HL-60/S4 treated with retinoic acid at 250 ng/mL for 4 days and 3 days (cell line): Measurements from ENCODE around the gene GPD2.
"Not testable (repeated sequence)": the region's sequence is repeated elsewhere in the genome, so short reads cannot be mapped to it uniquely, and the experiment has no call there.

Source experiments
- in situ Hi-C: fragments of 300-500 bp; cut with MboI; formaldehyde crosslinking; loops from 2 replicates; pipeline ENCODE4 v1.7.0; 2022; ENCODE audit warnings: low sequenced_read_pairs

The GPD2 gene

GRCh38 chr2:156580501-156580900 lies 144.3 kb downstream of the GPD2 start:
- in situ Hi-C loops, result loop anchor here (25.0 kb wide), 1 partner anchor 243 kb away; the partner anchor contains the start of gene NR4A2

- in situ Hi-C loops, result loop anchor here (25.0 kb wide), 1 partner anchor 244 kb away; the partner anchor contains the start of gene NR4A2
Measured at GRCh38 chr2:156581280-156581679, 145.1 kb downstream of the GPD2 start.

GRCh38 chr2:156585457-156585856 lies 149.3 kb downstream of the GPD2 start:
- in situ Hi-C loops, result loop anchor here (25.0 kb wide), 1 partner anchor 248 kb away; the partner anchor contains the start of gene NR4A2

GRCh38 chr2:156586621-156587020 lies 150.4 kb downstream of the GPD2 start:
- in situ Hi-C loops, result loop anchor here (25.0 kb wide), 1 partner anchor 249 kb away; the partner anchor contains the start of gene NR4A2

GRCh38 chr2:156589381-156590079 lies 153.4 kb downstream of the GPD2 start:
- in situ Hi-C loops, result loop anchor here (25.0 kb wide), 1 partner anchor 252 kb away; the partner anchor contains the start of gene NR4A2

GRCh38 chr2:156590085-156590739 lies 154.0 kb downstream of the GPD2 start:
- in situ Hi-C loops, result loop anchor here (25.0 kb wide), 1 partner anchor 253 kb away; the partner anchor contains the start of gene NR4A2

- in situ Hi-C loops, result loop anchor here (25.0 kb wide), 1 partner anchor 256 kb away; the partner anchor contains the start of gene NR4A2
Measured at GRCh38 chr2:156592809-156593593, 156.8 kb downstream of the GPD2 start.

- in situ Hi-C loops, result loop anchor here (25.0 kb wide), 1 partner anchor 256 kb away; the partner anchor contains the start of gene NR4A2
Measured at GRCh38 chr2:156593594-156593921, 157.4 kb downstream of the GPD2 start.

- in situ Hi-C loops, result loop anchor here (25.0 kb wide), 1 partner anchor 261 kb away; the partner anchor contains the start of gene NR4A2
Measured at GRCh38 chr2:156598563-156598962, 162.4 kb downstream of the GPD2 start.

GRCh38 chr2:156600196-156600595 lies 164.0 kb downstream of the GPD2 start:
- in situ Hi-C loops, result no loop called here

GRCh38 chr2:156601855-156602551 lies 165.8 kb downstream of the GPD2 start:
- in situ Hi-C loops, result no loop called here

- in situ Hi-C loops, result no loop called here
Measured at GRCh38 chr2:156602552-156602933, 166.4 kb downstream of the GPD2 start.

- in situ Hi-C loops, result no loop called here
Measured at GRCh38 chr2:156615836-156616322, 179.7 kb downstream of the GPD2 start.

GRCh38 chr2:156618071-156618470 lies 181.9 kb downstream of the GPD2 start:
- in situ Hi-C loops, result not testable (repeated sequence)

GRCh38 chr2:156619021-156619539 lies 182.9 kb downstream of the GPD2 start:
- in situ Hi-C loops, result no loop called here

- in situ Hi-C loops, result no loop called here
Measured at GRCh38 chr2:156622491-156622890, 186.3 kb downstream of the GPD2 start.

- in situ Hi-C loops, result no loop called here
Measured at GRCh38 chr2:156625360-156626170, 189.4 kb downstream of the GPD2 start.

GRCh38 chr2:156626931-156627330 lies 190.8 kb downstream of the GPD2 start:
- in situ Hi-C loops, result no loop called here
